ENCODE results near the gene PVR.
A peak's percentile ranks its signal among the peaks of the same experiment; 100 is the strongest.

The PVR gene

DNA sequence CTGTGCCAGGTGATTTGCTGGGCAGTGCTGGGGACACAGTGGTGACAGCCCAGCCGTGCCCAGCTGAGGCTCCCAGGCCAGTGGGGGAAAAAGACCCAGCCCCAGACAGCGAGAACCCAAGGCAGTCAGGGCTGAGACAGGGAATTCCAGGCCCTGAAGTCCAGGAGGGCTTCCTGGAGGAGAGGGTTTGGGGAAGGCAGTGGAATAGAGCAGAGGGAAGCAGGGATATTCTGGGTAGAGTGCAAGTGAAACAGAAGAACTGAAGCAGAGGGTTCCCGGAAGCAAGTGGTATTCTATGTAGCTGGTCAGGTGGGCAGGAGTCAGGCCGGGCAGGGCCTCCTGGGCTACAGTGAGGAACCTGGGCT, 53.9 kb downstream of the PVR start:
- Histone ChIP-seq H3K36me3 (no peaks in the 10 kb centered on the region), H4K20me1 (no peaks in the 10 kb centered on the region), H3K27ac (peak overlapping the region; percentile 62), H3K4me3 (no peak overlapping the region), H3K9ac (peak overlapping the region; percentile 53; the same call in 1 of the 2 replicates), H3K9me3 (no peaks in the 10 kb centered on the region), H3K4me1 (peaks cover 26% of the 10 kb centered on the region), H3K4me2 (peak overlapping the region; percentile 81), H3K27me3 (no peaks in the 10 kb centered on the region)
- no peak for TF ChIP-seq Cebpa-rat (IDR thresholded peaks at IDR 0.05)

DNA sequence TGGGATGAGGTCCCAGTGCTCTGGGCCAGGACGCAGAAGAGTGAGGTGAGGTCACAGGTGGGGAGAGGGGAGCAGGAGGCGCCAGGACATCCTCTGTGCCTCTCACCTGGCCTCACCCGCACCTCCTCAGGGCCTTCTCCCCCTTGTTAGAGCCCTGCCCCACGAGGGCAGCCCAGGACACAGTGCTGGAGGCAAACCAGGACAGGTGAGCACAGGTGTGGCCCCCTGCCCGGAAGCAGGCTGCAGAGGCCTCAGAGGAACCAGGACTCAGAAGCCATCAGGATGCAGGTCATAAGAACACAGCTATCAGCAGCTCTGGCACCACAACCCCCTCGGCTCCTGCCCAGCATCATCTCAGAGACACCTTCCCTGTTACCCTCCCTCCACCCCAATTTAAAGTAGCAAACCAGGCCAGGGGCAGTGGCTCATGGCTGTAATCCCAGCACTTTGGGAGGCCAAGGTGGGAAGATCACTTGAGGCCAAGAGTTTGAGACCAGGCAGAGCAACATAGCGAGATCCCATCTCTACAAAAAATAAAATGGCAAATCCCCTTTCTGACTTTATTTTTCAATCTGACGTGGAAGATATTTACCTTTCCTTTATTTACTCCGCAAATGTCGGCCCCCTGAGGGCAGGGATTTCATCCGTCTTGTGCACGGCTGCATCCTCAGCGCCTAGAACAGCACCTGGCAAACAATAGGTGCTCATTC, 54.9 kb downstream of the PVR start, which contains the start of gene CEACAM16:
Gene CEACAM16 (plus strand): TSS at position 660 of the 710 bp plus-strand sequence. CDS start 2,306 bp downstream, outside the sequence.
- H3K4me3 ChIP-seq: no peak within 1 kb of the TSS
- no peaks in the 10 kb centered on the region for H3K27me3 ChIP-seq
- H3K4me2 ChIP-seq: peak within 1 kb of the TSS; percentile 81
- peaks cover 26% of the 10 kb centered on the region for H3K4me1 ChIP-seq
- no peaks in the 10 kb centered on the region for H3K9me3 ChIP-seq
- TF ChIP-seq Cebpa-rat (IDR thresholded peaks at IDR 0.05): no peak
- H4K20me1 ChIP-seq: no peaks in the 10 kb centered on the region
- H3K36me3 ChIP-seq: no peaks in the 10 kb centered on the region
- H3K9ac ChIP-seq: peak within 1 kb of the TSS; percentile 53; the same call in 1 of the 2 replicates
- peak within 1 kb of the TSS; percentile 62 for H3K27ac ChIP-seq

DNA sequence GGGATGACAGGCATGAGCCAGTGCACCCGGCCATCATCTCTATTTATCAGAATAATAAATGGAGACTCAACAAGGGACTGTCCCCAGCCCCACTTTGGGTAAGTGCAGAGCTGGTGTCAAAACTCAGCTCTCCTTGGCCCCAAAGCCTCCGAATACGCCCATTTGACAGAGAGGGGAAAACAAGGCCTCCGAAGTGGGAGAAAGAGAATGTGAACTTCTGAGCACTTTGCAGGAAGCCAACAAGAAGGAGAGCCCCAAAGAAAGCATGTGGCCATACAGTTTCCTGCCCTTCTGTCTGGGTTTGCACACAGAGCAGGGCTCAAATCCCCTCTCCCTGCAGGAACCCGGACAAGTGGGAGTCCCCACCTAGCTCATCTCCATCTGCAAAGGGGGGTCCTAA, 56.8 kb downstream of the PVR start:
- Histone ChIP-seq H3K4me1 (peaks cover 26% of the 10 kb centered on the region), H3K27me3 (no peaks in the 10 kb centered on the region), H3K4me3 (no peak overlapping the region), H3K36me3 (no peaks in the 10 kb centered on the region), H4K20me1 (no peaks in the 10 kb centered on the region), H3K9ac (no peak overlapping the region), H3K4me2 (no peak overlapping the region), H3K9me3 (no peaks in the 10 kb centered on the region), H3K27ac (no peak overlapping the region)
- no peak for TF ChIP-seq Cebpa-rat (IDR thresholded peaks at IDR 0.05)

DNA sequence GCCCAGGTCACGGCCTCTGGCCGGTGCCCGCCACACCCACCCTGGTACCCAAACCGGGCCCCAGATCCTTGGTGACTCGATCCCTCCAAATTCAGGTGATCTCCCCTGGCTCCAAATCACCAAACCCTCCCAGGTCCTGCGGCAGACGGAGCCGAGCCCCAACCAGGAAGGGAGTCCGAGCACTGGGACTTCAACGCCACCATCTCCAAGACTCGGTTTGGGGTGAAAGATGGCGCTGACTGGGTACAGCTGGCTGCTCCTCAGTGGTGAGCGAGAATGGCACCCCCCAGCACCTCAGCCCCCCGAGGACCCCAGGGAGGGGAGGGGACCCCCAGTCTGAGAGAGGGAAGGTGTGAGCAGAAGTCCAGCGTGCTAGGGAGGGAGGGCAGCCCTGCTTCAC, 57.5 kb downstream of the PVR start:
- Histone ChIP-seq H3K36me3 (no peaks in the 10 kb centered on the region), H4K20me1 (no peaks in the 10 kb centered on the region), H3K27me3 (no peaks in the 10 kb centered on the region), H3K4me2 (no peak overlapping the region), H3K9ac (no peak overlapping the region), H3K4me3 (no peak overlapping the region), H3K27ac (no peak overlapping the region), H3K9me3 (no peaks in the 10 kb centered on the region), H3K4me1 (peaks cover 25% of the 10 kb centered on the region)
- TF ChIP-seq Cebpa-rat (IDR thresholded peaks at IDR 0.05): no peak

DNA sequence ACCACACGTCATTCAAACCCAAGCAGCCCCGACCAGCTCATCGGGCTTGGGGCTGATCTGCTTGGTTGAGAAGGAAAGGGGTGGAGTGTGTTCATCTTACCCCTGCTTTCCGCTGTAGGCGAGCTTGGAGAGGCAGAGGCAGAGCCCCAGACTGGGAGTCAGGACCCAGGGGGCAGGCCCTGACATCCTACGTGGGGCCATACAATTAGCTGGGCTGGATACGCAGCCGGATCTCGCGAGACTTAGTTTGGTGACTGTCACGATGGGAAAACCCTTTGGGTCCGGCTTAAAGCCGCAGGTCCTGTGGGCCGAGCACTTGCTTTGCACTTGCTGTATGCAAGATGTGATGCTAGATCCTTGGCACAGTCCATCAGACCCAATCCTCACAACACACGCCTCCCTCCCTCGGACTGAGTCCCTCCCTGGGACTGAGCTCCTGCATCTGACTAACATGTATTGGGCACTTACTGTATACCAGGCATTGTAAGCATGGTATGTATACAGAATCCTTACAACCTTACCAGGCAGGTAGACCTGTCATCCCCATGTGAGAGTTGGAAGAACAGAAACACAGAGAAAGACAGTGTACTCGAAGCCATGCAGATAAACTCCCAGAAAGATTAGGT, 59.0 kb downstream of the PVR start:
- peaks cover 10% of the 10 kb centered on the region for H3K4me1 ChIP-seq
- no peak overlapping the region for H3K4me2 ChIP-seq
- H4K20me1 ChIP-seq: no peaks in the 10 kb centered on the region
- no peaks in the 10 kb centered on the region for H3K27me3 ChIP-seq
- no peak overlapping the region for H3K4me3 ChIP-seq
- no peak overlapping the region for H3K27ac ChIP-seq
- no peak for TF ChIP-seq Cebpa-rat (IDR thresholded peaks at IDR 0.05)
- H3K9me3 ChIP-seq: no peaks in the 10 kb centered on the region
- H3K36me3 ChIP-seq: no peaks in the 10 kb centered on the region
- H3K9ac ChIP-seq: no peak overlapping the region

DNA sequence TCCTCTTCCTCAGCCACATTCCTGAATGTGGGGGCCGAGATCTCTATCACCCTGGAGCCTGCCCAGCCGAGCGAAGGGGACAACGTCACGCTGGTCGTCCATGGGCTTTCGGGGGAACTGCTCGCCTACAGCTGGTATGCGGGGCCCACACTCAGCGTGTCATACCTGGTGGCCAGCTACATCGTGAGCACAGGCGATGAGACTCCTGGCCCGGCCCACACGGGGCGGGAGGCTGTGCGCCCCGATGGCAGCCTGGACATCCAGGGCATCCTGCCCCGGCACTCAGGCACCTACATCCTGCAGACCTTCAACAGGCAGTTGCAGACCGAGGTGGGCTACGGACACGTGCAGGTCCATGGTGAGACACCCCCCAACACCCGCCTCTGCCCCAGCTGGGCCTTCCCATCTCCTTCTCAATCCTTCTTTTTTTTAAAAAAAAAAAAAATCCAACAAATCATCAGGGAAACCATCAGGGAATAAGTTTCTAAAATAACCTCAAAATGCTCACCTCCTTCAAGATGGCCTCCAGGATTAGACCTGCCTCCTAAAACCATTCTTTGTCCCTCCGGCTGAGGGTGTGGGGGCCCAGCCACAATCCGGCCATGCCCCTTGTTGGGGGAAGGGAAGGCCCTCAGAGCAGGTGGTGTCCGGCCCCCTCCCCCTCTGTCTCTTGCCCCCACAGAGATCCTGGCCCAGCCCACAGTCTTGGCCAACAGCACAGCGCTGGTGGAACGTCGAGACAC, 59.8 kb downstream of the PVR start:
- H3K27ac ChIP-seq: no peak overlapping the region
- no peaks in the 10 kb centered on the region for H3K36me3 ChIP-seq
- no peak overlapping the region for H3K9ac ChIP-seq

DNA sequence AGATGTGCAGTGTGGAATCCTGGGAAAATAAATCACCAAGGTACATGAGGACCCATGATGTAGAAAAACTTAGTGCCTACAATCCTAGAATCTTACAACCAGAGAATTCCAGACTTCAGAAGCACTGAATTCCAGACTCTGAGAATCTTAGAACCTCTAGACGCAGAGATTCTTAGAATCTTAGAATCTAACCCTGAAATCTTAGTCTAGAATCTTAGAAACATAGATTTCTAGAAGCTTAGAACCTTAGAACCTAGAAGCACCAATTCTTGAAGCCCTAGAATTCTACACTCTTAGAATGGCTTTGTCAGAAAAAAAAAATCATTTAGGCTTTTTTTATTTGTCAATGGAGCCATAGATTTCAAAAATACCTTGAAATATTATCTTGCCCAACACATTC, 61.3 kb downstream of the PVR start:
- Histone ChIP-seq H3K27me3 (no peaks in the 10 kb centered on the region), H3K4me3 (no peak overlapping the region), H3K9ac (no peak overlapping the region), H3K27ac (no peak overlapping the region), H4K20me1 (no peaks in the 10 kb centered on the region), H3K9me3 (no peaks in the 10 kb centered on the region), H3K4me1 (peaks cover 3% of the 10 kb centered on the region), H3K4me2 (no peak overlapping the region), H3K36me3 (no peaks in the 10 kb centered on the region)
- TF ChIP-seq Cebpa-rat (IDR thresholded peaks at IDR 0.05): no peak

More for the DNA sequence above, 59.8 kb downstream of the PVR start:
- Histone ChIP-seq H3K9me3 (no peaks in the 10 kb centered on the region), H3K4me2 (no peak overlapping the region), H3K27me3 (no peaks in the 10 kb centered on the region), H3K4me3 (no peak overlapping the region), H3K4me1 (peaks cover 2% of the 10 kb centered on the region), H4K20me1 (no peaks in the 10 kb centered on the region)
- no peak for TF ChIP-seq Cebpa-rat (IDR thresholded peaks at IDR 0.05)

DNA sequence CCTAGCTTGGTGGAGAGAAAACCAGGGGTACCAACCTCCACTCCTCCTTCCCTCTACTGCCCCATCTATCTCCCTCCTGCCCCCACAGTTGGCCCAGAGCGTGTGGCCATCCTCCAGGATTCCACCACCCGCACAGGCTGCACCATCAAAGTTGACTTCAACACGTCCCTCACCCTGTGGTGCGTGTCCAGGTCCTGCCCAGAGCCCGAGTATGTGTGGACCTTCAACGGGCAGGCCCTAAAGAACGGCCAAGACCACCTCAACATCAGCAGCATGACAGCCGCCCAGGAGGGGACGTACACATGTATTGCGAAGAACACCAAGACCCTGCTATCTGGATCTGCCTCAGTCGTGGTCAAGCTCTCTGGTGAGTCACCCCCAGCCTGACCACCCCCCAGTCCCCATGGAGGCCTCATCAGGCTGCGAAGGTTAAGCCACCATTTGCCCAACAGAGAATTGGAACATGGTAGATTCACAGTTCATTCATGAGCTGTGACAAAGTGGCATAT, 61.8 kb downstream of the PVR start:
- Histone ChIP-seq H3K9me3 (no peaks in the 10 kb centered on the region), H3K4me1 (peaks cover 9% of the 10 kb centered on the region), H3K27me3 (no peaks in the 10 kb centered on the region), H3K27ac (no peak overlapping the region), H3K9ac (no peak overlapping the region), H3K4me2 (no peak overlapping the region), H3K4me3 (no peak overlapping the region), H4K20me1 (no peaks in the 10 kb centered on the region), H3K36me3 (no peaks in the 10 kb centered on the region)
- no peak for TF ChIP-seq Cebpa-rat (IDR thresholded peaks at IDR 0.05)

DNA sequence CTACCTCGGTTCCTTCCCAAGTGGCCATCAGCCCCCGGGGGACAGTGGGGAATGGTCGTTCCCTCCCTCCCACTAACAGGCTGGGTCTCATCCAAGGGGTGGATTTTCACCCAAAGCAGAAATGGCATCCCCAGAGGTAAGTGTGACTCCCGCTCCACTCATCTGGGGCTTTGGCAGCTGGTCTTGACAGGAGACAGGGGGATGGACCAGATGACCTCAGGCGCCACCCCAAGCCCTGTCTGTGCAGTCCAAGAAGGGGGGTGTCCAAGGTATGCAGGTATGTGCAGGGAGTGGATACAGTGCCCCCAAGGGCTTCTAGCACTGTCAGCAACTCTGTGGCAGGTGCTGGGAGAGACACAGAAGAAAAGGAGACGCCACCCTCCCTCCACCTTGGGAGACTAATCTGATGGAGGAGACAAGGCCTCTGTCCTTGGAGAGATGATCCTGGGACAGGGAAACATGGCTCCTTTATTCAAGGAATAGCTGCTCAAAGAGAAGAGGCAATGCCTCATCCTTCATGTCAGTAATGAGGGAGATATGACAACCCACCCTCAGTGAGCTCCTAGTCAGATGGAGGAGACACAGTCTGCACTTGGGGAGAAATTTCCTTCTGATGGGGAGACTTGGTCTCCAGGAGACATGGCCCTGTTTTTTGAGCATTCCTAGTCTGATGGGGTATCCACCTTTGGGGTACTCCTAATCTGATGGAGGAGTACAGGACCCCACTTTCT, 63.0 kb downstream of the PVR start:
- Histone ChIP-seq H3K9me3 (no peaks in the 10 kb centered on the region), H4K20me1 (no peaks in the 10 kb centered on the region), H3K9ac (no peak overlapping the region), H3K4me2 (no peak overlapping the region), H3K27ac (no peak overlapping the region), H3K4me3 (no peak overlapping the region), H3K36me3 (no peaks in the 10 kb centered on the region), H3K4me1 (peaks cover 12% of the 10 kb centered on the region), H3K27me3 (no peaks in the 10 kb centered on the region)
- no peak for TF ChIP-seq Cebpa-rat (IDR thresholded peaks at IDR 0.05)
